Astrocyte of the cerebellum (primary cell): Measurements from ENCODE around the gene NBEAL1.
"Not testable (repeated sequence)": the region's sequence is repeated elsewhere in the genome, so short reads cannot be mapped to it uniquely, and the experiment has no call there.

Experiments used
- DNase-seq: peaks from one replicate; pipeline ENCODE4 v3.0.0-alpha.2; 2011; ENCODE audit warnings: low read depth
- H3K4me3 ChIP-seq: 2 replicates; pipeline ENCODE4 v1.5.1; 2011; ENCODE audit warnings: mild to moderate bottlenecking, low read depth, low read length, moderate library complexity
- in situ Hi-C: cut with HindIII; loops from 2 replicates; pipeline ENCODE4 v1.10.0; 2017; ENCODE audit warnings: low sequenced_read_pairs
- TF ChIP-seq, protein P1 (sequence below): IDR thresholded peaks from 2 replicates; pipeline ENCODE4 v1.5.1; 2012; ENCODE audit warnings: low read length, low read depth, moderate library complexity, mild to moderate bottlenecking; ENCODE audit errors: missing control alignments

The NBEAL1 gene

GRCh38 chr2:203143391-203143790 is 128.7 kb downstream of the NBEAL1 start:
- no peak overlapping the region for H3K4me3 ChIP-seq
- no peak for DNase-seq
- in situ Hi-C loops: no loop called here
- TF ChIP-seq, protein P1, sequence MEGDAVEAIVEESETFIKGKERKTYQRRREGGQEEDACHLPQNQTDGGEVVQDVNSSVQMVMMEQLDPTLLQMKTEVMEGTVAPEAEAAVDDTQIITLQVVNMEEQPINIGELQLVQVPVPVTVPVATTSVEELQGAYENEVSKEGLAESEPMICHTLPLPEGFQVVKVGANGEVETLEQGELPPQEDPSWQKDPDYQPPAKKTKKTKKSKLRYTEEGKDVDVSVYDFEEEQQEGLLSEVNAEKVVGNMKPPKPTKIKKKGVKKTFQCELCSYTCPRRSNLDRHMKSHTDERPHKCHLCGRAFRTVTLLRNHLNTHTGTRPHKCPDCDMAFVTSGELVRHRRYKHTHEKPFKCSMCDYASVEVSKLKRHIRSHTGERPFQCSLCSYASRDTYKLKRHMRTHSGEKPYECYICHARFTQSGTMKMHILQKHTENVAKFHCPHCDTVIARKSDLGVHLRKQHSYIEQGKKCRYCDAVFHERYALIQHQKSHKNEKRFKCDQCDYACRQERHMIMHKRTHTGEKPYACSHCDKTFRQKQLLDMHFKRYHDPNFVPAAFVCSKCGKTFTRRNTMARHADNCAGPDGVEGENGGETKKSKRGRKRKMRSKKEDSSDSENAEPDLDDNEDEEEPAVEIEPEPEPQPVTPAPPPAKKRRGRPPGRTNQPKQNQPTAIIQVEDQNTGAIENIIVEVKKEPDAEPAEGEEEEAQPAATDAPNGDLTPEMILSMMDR: no peak

- DNase-seq: no peak
- TF ChIP-seq, protein P1: no peak
- H3K4me3 ChIP-seq: no peak overlapping the region
- in situ Hi-C loops: no loop called here
Observed at GRCh38 chr2:203149194-203149593, 134.5 kb downstream of the NBEAL1 start.

- DNase-seq: no peak
- in situ Hi-C loops: no loop called here
- H3K4me3 ChIP-seq: no peak overlapping the region
- TF ChIP-seq, protein P1: no peak
Observed at GRCh38 chr2:203155406-203155805, 140.7 kb downstream of the NBEAL1 start.

- H3K4me3 ChIP-seq, DNase-seq, in situ Hi-C loops: not testable (repeated sequence)
Observed at GRCh38 chr2:203162722-203163121, 148.0 kb downstream of the NBEAL1 start.

DNA sequence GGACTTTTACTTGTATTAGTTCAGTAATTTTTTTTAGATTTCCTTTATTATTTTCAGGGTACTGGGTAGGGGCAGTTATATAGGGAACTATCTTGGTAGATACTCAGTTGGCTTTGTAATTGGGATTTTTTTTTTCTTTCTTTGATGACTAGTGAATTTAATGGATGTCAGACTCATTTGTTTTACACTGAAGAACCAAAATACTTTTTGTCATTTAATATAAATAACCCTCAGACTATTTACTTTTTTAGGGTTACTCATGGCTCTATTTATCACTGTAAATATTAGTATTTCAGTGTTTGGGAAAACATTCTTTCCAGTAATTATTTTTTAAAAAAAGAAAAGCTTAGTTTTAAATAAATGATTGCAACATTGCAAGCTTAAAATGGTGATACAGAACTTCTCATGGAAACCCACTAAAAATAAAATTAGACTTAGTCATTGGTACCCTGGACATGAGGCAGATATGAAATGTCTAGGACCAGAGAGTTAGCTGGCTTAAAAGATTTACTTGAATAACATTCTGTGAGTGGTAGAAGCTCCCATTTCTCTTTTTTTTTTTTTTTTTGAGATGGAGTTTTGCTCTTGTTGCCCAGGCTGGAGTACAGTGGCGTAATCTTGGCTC is 149.7 kb downstream of the NBEAL1 start:
- no peak overlapping the region for H3K4me3 ChIP-seq
- DNase-seq: no peak
- TF ChIP-seq, protein P1: no peak
- in situ Hi-C loops: no loop called here

GRCh38 chr2:203167751-203168150 is 153.1 kb downstream of the NBEAL1 start:
- in situ Hi-C loops: no loop called here
- no peak for DNase-seq

DNA sequence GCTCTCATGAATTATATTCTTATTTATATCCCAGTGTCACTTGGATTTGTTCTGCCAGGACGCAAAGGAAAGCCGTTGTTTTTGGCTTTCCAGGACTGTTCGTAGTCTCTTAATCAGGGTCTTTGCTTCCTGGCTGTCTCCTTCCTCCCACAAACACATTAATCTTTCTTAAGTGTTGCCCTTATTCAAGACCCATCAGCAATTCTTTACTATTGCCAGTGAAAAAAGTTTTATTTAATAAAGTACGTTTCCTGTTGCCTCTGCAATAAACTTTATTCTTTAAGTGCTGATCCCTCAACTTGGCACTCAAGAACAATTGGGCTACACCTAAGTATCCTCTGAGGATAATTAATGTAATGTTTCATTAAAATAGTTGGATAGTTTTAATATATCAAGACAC is 155.8 kb downstream of the NBEAL1 start:
- TF ChIP-seq, protein P1: no peak
- DNase-seq: no peak
- H3K4me3 ChIP-seq: no peak overlapping the region
- in situ Hi-C loops: no loop called here

More at GRCh38 chr2:203167751-203168150, 153.1 kb downstream of the NBEAL1 start:
- TF ChIP-seq, protein P1: no peak
- H3K4me3 ChIP-seq: no peak overlapping the region
